HepG2 (cell line): Measurements from ENCODE around the gene LMX1B. TPM values are rescaled to one million over a fixed set of nuclear protein-coding genes. Genes with fewer than 3 reads are reported as not detected.

ENCODE experiments used
- ARID5B ChIP-seq: IDR thresholded peaks from 2 replicates; pipeline ENCODE4 v1.4.0; 2020; ENCODE audit warnings: mild to moderate bottlenecking, missing genetic modification reagents
- BCLAF1 ChIP-seq: fragments of 450-650 bp; IDR thresholded peaks from 2 replicates; pipeline ENCODE4 v1.6.1; 2017; ENCODE audit warnings: mild to moderate bottlenecking
- HDAC6 ChIP-seq: fragments of 200-600 bp; sonication (generic); IDR thresholded peaks from 2 replicates; pipeline ENCODE4 v1.7.0; 2017; ENCODE audit warnings: mild to moderate bottlenecking, antibody characterized with exemption, low read length, low read depth
- HNRNPK ChIP-seq: fragments of 200-400 bp; formaldehyde crosslinking; IDR thresholded peaks from 2 replicates; pipeline ENCODE4 v1.6.1; 2018; ENCODE audit warnings: low read length, low read depth, moderate library complexity, mild to moderate bottlenecking; ENCODE audit not compliant: poor library complexity, severe bottlenecking
- KDM2A ChIP-seq: sonication (generic); formaldehyde crosslinking; IDR thresholded peaks from 2 replicates; pipeline ENCODE4 v1.4.0; 2020; ENCODE audit warnings: low read depth, missing genetic modification reagents, borderline replicate concordance
- KMT2A ChIP-seq: sonication (generic); formaldehyde crosslinking; IDR thresholded peaks from 2 replicates; pipeline ENCODE4 v1.4.0; 2020; ENCODE audit warnings: missing genetic modification reagents
- NPAS2 ChIP-seq: sonication (generic); formaldehyde crosslinking; IDR thresholded peaks from 2 replicates; pipeline ENCODE4 v1.8.0; 2022; ENCODE audit warnings: mild to moderate bottlenecking, missing genetic modification reagents, borderline replicate concordance
- RXRA ChIP-seq: sonication (generic); formaldehyde crosslinking; IDR thresholded peaks from 2 replicates; pipeline ENCODE4 v1.5.1; 2020; ENCODE audit warnings: missing genetic modification reagents
- STAG1 ChIP-seq: sonication (generic); formaldehyde crosslinking; IDR thresholded peaks from 2 replicates; pipeline ENCODE4 v1.4.0; 2020; ENCODE audit warnings: missing genetic modification reagents
- ZNF639 ChIP-seq: conservative IDR thresholded peaks from 2 replicates; pipeline ENCODE4 v1.6.1; 2018; ENCODE audit warnings: missing genetic modification reagents
- ZNF776 ChIP-seq: sonication (generic); formaldehyde crosslinking; IDR thresholded peaks from 2 replicates; pipeline ENCODE4 v1.4.0; 2020; ENCODE audit warnings: mild to moderate bottlenecking, missing genetic modification reagents
- ZNF792 ChIP-seq: IDR thresholded peaks from 2 replicates; pipeline ENCODE4 v1.6.1; 2016
- polyA plus RNA-seq, 8 experiments: library from polyadenylated mRNA; depleted of rRNA in 3 of 8; stranded (reverse) in 7 of 8; unstranded in 1 of 8; fragments of >200 nt; fragmentation: Illumina TruSeq in 4 of 8; extraction: Trizol in 4 of 8; gene quantifications; 2 replicates each; pipeline versions ENCODE4 v1.2.1 to v1.2.3, GENCODE V29; 2011 to 2016; ENCODE audit warnings: low read depth in 4 of 8, missing spikeins in 1 of 8, mixed read lengths in 1 of 8; ENCODE audit not compliant: insufficient read depth in 1 of 8
- total RNA-seq, 5 experiments: library from RNA; depleted of rRNA; stranded (reverse); fragments of >200 nt; fragmentation: Illumina TruSeq; extraction: Trizol; gene quantifications; 2 replicates each; pipeline ENCODE4 v1.2.3, GENCODE V29; 2016; ENCODE audit warnings: low read depth in 1 of 5
- TF ChIP-seq, protein P1 (sequence below): sonication (generic); formaldehyde crosslinking; IDR thresholded peaks from 2 replicates; pipeline ENCODE4 v1.5.0; 2020; ENCODE audit warnings: mild to moderate bottlenecking, missing genetic modification reagents, moderate library complexity
- TF ChIP-seq, protein P2 (sequence below): sonication (generic); formaldehyde crosslinking; IDR thresholded peaks from 2 replicates; pipeline ENCODE4 v1.5.1; 2020; ENCODE audit warnings: mild to moderate bottlenecking, missing genetic modification reagents, moderate library complexity

Gene LMX1B
- total and polyA plus RNA-seq, 2 of the 13 experiments (the other 11 are each of a cell fraction or from before 2014, with no cell fraction given), result not detected

DNA sequence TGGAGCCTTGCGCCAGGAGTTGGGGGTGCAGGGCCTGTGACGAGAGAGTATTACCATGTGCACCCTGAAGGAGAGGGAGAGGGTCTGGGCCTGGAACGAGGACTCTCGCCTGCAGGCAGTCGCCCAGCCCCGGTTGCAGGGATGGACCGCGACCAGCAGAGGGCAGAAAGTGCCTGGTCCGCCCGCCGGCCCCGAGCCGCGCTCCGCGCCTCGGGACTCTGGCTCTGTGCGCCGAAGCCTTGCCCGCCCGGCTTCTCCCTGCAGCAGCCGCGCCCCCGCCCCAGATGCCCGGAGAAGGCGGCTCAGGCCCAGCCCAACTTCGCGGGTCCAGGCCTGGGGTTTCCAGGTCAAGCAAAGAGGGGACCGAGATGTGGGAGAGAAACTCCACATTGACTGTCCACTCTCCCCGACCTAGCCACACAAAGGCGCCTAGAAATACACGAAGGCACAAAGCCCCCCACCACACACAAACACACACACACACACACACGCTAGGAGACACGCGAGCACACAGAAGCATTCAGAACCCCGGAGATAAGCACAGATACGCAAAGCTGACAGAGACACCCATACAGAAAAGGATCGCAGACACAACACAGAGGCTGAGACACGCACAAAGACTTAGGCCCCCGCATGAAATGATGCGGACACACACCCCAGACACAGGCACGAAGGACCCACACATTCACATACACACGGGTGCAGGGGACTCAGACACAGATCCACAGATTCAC lies 2.0 kb upstream of the LMX1B start (continued):
- peak; percentile 7; the same call in 1 of the 2 replicates for TF ChIP-seq KMT2A (CRISPR knock-in tag)
- no peak for TF ChIP-seq ZNF639
- no peak for TF ChIP-seq BCLAF1
- TF ChIP-seq RXRA (CRISPR knock-in tag), result peak; percentile 20; the same call in 1 of the 2 replicates
- TF ChIP-seq HDAC6, result no peak
- peak; percentile 28 for TF ChIP-seq HNRNPK
- TF ChIP-seq STAG1, result peak; percentile 81
- TF ChIP-seq KDM2A (CRISPR knock-in tag), result peak; percentile 87
- TF ChIP-seq, protein P1, sequence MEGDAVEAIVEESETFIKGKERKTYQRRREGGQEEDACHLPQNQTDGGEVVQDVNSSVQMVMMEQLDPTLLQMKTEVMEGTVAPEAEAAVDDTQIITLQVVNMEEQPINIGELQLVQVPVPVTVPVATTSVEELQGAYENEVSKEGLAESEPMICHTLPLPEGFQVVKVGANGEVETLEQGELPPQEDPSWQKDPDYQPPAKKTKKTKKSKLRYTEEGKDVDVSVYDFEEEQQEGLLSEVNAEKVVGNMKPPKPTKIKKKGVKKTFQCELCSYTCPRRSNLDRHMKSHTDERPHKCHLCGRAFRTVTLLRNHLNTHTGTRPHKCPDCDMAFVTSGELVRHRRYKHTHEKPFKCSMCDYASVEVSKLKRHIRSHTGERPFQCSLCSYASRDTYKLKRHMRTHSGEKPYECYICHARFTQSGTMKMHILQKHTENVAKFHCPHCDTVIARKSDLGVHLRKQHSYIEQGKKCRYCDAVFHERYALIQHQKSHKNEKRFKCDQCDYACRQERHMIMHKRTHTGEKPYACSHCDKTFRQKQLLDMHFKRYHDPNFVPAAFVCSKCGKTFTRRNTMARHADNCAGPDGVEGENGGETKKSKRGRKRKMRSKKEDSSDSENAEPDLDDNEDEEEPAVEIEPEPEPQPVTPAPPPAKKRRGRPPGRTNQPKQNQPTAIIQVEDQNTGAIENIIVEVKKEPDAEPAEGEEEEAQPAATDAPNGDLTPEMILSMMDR (CRISPR knock-in tag), result peak; percentile 87
- TF ChIP-seq ZNF776, result no peak
- TF ChIP-seq, protein P2, sequence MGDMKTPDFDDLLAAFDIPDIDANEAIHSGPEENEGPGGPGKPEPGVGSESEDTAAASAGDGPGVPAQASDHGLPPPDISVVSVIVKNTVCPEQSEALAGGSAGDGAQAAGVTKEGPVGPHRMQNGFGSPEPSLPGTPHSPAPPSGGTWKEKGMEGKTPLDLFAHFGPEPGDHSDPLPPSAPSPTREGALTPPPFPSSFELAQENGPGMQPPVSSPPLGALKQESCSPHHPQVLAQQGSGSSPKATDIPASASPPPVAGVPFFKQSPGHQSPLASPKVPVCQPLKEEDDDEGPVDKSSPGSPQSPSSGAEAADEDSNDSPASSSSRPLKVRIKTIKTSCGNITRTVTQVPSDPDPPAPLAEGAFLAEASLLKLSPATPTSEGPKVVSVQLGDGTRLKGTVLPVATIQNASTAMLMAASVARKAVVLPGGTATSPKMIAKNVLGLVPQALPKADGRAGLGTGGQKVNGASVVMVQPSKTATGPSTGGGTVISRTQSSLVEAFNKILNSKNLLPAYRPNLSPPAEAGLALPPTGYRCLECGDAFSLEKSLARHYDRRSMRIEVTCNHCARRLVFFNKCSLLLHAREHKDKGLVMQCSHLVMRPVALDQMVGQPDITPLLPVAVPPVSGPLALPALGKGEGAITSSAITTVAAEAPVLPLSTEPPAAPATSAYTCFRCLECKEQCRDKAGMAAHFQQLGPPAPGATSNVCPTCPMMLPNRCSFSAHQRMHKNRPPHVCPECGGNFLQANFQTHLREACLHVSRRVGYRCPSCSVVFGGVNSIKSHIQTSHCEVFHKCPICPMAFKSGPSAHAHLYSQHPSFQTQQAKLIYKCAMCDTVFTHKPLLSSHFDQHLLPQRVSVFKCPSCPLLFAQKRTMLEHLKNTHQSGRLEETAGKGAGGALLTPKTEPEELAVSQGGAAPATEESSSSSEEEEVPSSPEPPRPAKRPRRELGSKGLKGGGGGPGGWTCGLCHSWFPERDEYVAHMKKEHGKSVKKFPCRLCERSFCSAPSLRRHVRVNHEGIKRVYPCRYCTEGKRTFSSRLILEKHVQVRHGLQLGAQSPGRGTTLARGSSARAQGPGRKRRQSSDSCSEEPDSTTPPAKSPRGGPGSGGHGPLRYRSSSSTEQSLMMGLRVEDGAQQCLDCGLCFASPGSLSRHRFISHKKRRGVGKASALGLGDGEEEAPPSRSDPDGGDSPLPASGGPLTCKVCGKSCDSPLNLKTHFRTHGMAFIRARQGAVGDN (CRISPR knock-in tag), result peak; percentile 37
- peak; percentile 18; the same call in 1 of the 2 replicates for TF ChIP-seq ARID5B (CRISPR knock-in tag)
- no peak for TF ChIP-seq NPAS2
- 0 out of 2 replicates have a peak, but pooled peaks have one; percentile 53 for TF ChIP-seq ZNF792 (CRISPR knock-in tag)
